ENCODE measurements around the gene TADA1. TPM values are rescaled to one million over a fixed set of nuclear protein-coding genes. Genes with fewer than 3 reads are reported as not detected.

The TADA1 gene
- total RNA-seq, 1 experiment from 2014 or later, result 14.7 TPM

- ChIA-PET CTCF (interaction anchor here (0.7 to 32.8 kb wide), 8 partner anchors 22 to 629 kb away, joined by 3 to 1662 read pairs (median 8); partner anchors contain the start of genes POGK and POU2F1), POLR2A (interaction anchor here (0.6 to 1.5 kb wide), 6 partner anchors 9 to 1136 kb away, joined by 3 to 4 read pairs (median 3); partner anchors contain the start of gene POGK)
- no TSS peak for BruUV-seq (replicated peaks)
- Mint-ChIP-seq H3K27ac (ENCODE audit: low read depth, unreplicated experiment) (no peak overlapping the region), H3K27me3 (ENCODE audit: insufficient read depth, unreplicated experiment) (no peaks in the 10 kb centered on the region), H3K36me3 (ENCODE audit: insufficient read depth, unreplicated experiment) (no peaks in the 10 kb centered on the region), H3K4me3 (ENCODE audit: unreplicated experiment) (no peak overlapping the region), H3K4me1 (ENCODE audit: insufficient read depth, unreplicated experiment) (peaks cover 5% of the 10 kb centered on the region), H3K9me3 (ENCODE audit: unreplicated experiment) (no peaks in the 10 kb centered on the region)
- intact Hi-C loops (cut with micrococcal nuclease), result no loop called here
- no peak for DNase-seq (ENCODE audit: unreplicated experiment)
- no peak for TF ChIP-seq CTCF (IDR thresholded peaks at IDR 0.05; ENCODE audit: unreplicated experiment)
Measured at GRCh38 chr1:166905136-166905535, 29.1 kb upstream of the TADA1 start.

GRCh38 chr1:166903232-166903631, 27.2 kb upstream of the TADA1 start:
- peaks cover 5% of the 10 kb centered on the region for H3K4me1 Mint-ChIP-seq (ENCODE audit: insufficient read depth, unreplicated experiment)
- no peaks in the 10 kb centered on the region for H3K36me3 Mint-ChIP-seq (ENCODE audit: insufficient read depth, unreplicated experiment)
- no TSS peak for BruUV-seq (replicated peaks)
- H3K27ac Mint-ChIP-seq (ENCODE audit: low read depth, unreplicated experiment), result no peak overlapping the region
- no peak for DNase-seq (ENCODE audit: unreplicated experiment)
- intact Hi-C loops (cut with micrococcal nuclease), result no loop called here
- H3K27me3 Mint-ChIP-seq (ENCODE audit: insufficient read depth, unreplicated experiment), result no peaks in the 10 kb centered on the region
- ChIA-PET POLR2A (interaction anchor here (0.8 kb wide), 1 partner anchor 100 kb away, joined by 3 read pairs; no protein-coding TSS in a partner anchor), CTCF (interaction anchor here (1.0 to 32.8 kb wide), 2 partner anchors 155 to 317 kb away, joined by 3 to 1662 read pairs; no protein-coding TSS in a partner anchor)
- peaks cover under 1% of the 10 kb centered on the region for H3K9me3 Mint-ChIP-seq (ENCODE audit: unreplicated experiment)
- H3K4me3 Mint-ChIP-seq (ENCODE audit: unreplicated experiment), result no peak overlapping the region
- no peak for TF ChIP-seq CTCF (IDR thresholded peaks at IDR 0.05; ENCODE audit: unreplicated experiment)

GRCh38 chr1:166902279-166902678, 26.2 kb upstream of the TADA1 start:
- CTCF ChIA-PET, result interaction anchor here (0.7 to 32.8 kb wide), 6 partner anchors 8 to 630 kb away, joined by 3 to 1662 read pairs (median 6); no protein-coding TSS in a partner anchor
- Mint-ChIP-seq H3K36me3 (ENCODE audit: insufficient read depth, unreplicated experiment) (no peaks in the 10 kb centered on the region), H3K27me3 (ENCODE audit: insufficient read depth, unreplicated experiment) (no peaks in the 10 kb centered on the region), H3K27ac (ENCODE audit: low read depth, unreplicated experiment) (peak overlapping the region; percentile 14), H3K4me1 (ENCODE audit: insufficient read depth, unreplicated experiment) (peaks cover 5% of the 10 kb centered on the region), H3K9me3 (ENCODE audit: unreplicated experiment) (peaks cover 8% of the 10 kb centered on the region), H3K4me3 (ENCODE audit: unreplicated experiment) (no peak overlapping the region)
- DNase-seq (ENCODE audit: unreplicated experiment), result peak; percentile 63
- no peak for TF ChIP-seq CTCF (IDR thresholded peaks at IDR 0.05; ENCODE audit: unreplicated experiment)
- POLR2A ChIA-PET, result interaction anchor here (0.7 to 1.3 kb wide), 4 partner anchors 8 to 157 kb away, joined by 4 to 5 read pairs (median 4); no protein-coding TSS in a partner anchor
- BruUV-seq (replicated peaks), result no TSS peak
- intact Hi-C loops (cut with micrococcal nuclease), result no loop called here

GRCh38 chr1:166900987-166901386, 24.9 kb upstream of the TADA1 start:
- DNase-seq (ENCODE audit: unreplicated experiment), result no peak
- intact Hi-C loops (cut with micrococcal nuclease), result no loop called here
- no TSS peak for BruUV-seq (replicated peaks)
- TF ChIP-seq CTCF (IDR thresholded peaks at IDR 0.05; ENCODE audit: unreplicated experiment), result no peak
- POLR2A ChIA-PET, result interaction anchor here (1.2 kb wide), 1 partner anchor 25 kb away, joined by 3 read pairs; the partner anchor contains the start of gene TADA1
- CTCF ChIA-PET, result interaction anchor here (0.6 to 32.8 kb wide), 7 partner anchors 9 to 423 kb away, joined by 3 to 1662 read pairs (median 7); no protein-coding TSS in a partner anchor
- Mint-ChIP-seq H3K9me3 (ENCODE audit: unreplicated experiment) (peaks cover 15% of the 10 kb centered on the region), H3K4me3 (ENCODE audit: unreplicated experiment) (no peak overlapping the region), H3K27ac (ENCODE audit: low read depth, unreplicated experiment) (no peak overlapping the region), H3K27me3 (ENCODE audit: insufficient read depth, unreplicated experiment) (no peaks in the 10 kb centered on the region), H3K4me1 (ENCODE audit: insufficient read depth, unreplicated experiment) (peaks cover 5% of the 10 kb centered on the region), H3K36me3 (ENCODE audit: insufficient read depth, unreplicated experiment) (no peaks in the 10 kb centered on the region)

Data from MCF 10A (cell line).